ENCODE data around the gene PRSS12. TPM values are rescaled to one million over a fixed set of nuclear protein-coding genes. Genes with fewer than 3 reads are reported as not detected.

The PRSS12 gene
- total RNA-seq, 1 experiment from 2014 or later = 5.4 TPM

- Histone ChIP-seq H3K4me2 (ENCODE audit: insufficient read depth, insufficient read length, low read length) (no peak overlapping the region), H3K79me1 (ENCODE audit: insufficient read depth, low read depth, low read length, poor library complexity, severe bottlenecking) (no peaks in the 10 kb centered on the region), H4K20me1 (ENCODE audit: control insufficient read depth, insufficient read depth, insufficient read length) (no peaks in the 10 kb centered on the region), H2BK5ac (ENCODE audit: insufficient read length, low read length) (no peak overlapping the region), H2BK120ac (ENCODE audit: low read depth, low read length, poor library complexity, severe bottlenecking) (no peak overlapping the region), H3K27me3 (ENCODE audit: insufficient read depth, low read length) (no peaks in the 10 kb centered on the region), H3K4me1 (ENCODE audit: insufficient read depth, low read length) (no peaks in the 10 kb centered on the region; the same call in 1 of the 2 replicates), H3K56ac (ENCODE audit: insufficient read length, low read depth, low read length) (no peak overlapping the region), H2AK5ac (ENCODE audit: insufficient read length, low read length) (no peak overlapping the region), H3K23me2 (ENCODE audit: insufficient read length, low read depth, low read length, poor library complexity, severe bottlenecking) (no peaks in the 10 kb centered on the region), H2BK12ac (ENCODE audit: insufficient read length, low read depth, low read length) (no peak overlapping the region), H4K91ac (ENCODE audit: insufficient read length, low read depth, low read length) (no peak overlapping the region), H3K79me2 (ENCODE audit: insufficient read depth, low read length) (no peaks in the 10 kb centered on the region), H3K9me3 (ENCODE audit: control insufficient read depth, low read depth, low read length) (no peaks in the 10 kb centered on the region), H2AFZ (ENCODE audit: low read length) (no peak overlapping the region), H3T11ph (ENCODE audit: low read length) (no peak overlapping the region), H3K18ac (ENCODE audit: insufficient read length, low read depth, low read length) (no peak overlapping the region), H4K5ac (ENCODE audit: insufficient read length, low read depth, low read length) (no peak overlapping the region), H3K14ac (ENCODE audit: insufficient read depth, low read length) (no peak overlapping the region), H2BK20ac (ENCODE audit: low read depth, low read length, poor library complexity, severe bottlenecking) (no peak overlapping the region), H2BK15ac (ENCODE audit: low read depth, low read length) (no peak overlapping the region), H3K23ac (ENCODE audit: insufficient read length, low read depth, low read length) (no peak overlapping the region), H3K9ac (ENCODE audit: extremely low read depth, insufficient read length, low read length) (no peak overlapping the region), H3K27ac (ENCODE audit: insufficient read length, low read depth, low read length) (no peak overlapping the region), H3K4ac (ENCODE audit: low read depth, low read length) (no peak overlapping the region), H4K8ac (replicated peaks; ENCODE audit: insufficient read length, low read depth, low read length) (no peak overlapping the region)
- no peak overlapping the region for H3K27ac Mint-ChIP-seq
- no peak for DNase-seq
- H3K4me3 Mint-ChIP-seq = no peak overlapping the region
- H3K36me3 Mint-ChIP-seq (ENCODE audit: insufficient read depth in 1 of 3, low read depth in 3 of 3) = no peaks in the 10 kb centered on the region
- TF ChIP-seq CTCF (conservative IDR thresholded peaks at IDR 0.05) = no peak
- no peaks in the 10 kb centered on the region for H3K27me3 Mint-ChIP-seq (ENCODE audit: low read depth)
- peaks cover 15 to 16% of the 10 kb centered on the region in 2 experiments for H3K4me1 Mint-ChIP-seq
- 100% methylated on average over 1 of the region's 2 CpGs for whole genome bisulfite sequencing (ENCODE audit: extremely low coverage, insufficient read length, low lambda C conversion rate)
- H3K9me3 Mint-ChIP-seq = no peaks in the 10 kb centered on the region
Measured at GRCh38 chr4:118326585-118326984, 26.2 kb downstream of the PRSS12 start.
